Progenitor cell of endocrine pancreas (in vitro differentiated cells): Measurements from ENCODE around the gene FBF1. TPM values are rescaled to one million over a fixed set of nuclear protein-coding genes. Genes with fewer than 3 reads are reported as not detected.

Experiments
- DNase-seq: peaks from one replicate; pipeline ENCODE4 v3.0.0; 2021; ENCODE audit warnings: low spot score; ENCODE audit not compliant: unreplicated experiment
- H3K27ac Mint-ChIP-seq: 2 replicates; pipeline ENCODE4 v1.8.0; 2021; ENCODE audit warnings: mild to moderate bottlenecking, moderate library complexity, mixed read lengths
- H3K27me3 Mint-ChIP-seq: 2 replicates; pipeline ENCODE4 v1.8.0; 2021; ENCODE audit warnings: mixed read lengths
- H3K36me3 Mint-ChIP-seq: 2 replicates; pipeline ENCODE4 v1.8.0; 2022; ENCODE audit warnings: mixed read lengths; ENCODE audit not compliant: insufficient read depth
- H3K4me1 Mint-ChIP-seq: 2 replicates; pipeline ENCODE4 v1.8.0; 2021; ENCODE audit warnings: low read depth, mixed read lengths
- H3K4me3 Mint-ChIP-seq: 2 replicates; pipeline ENCODE4 v1.8.0; 2021; ENCODE audit warnings: low read depth, mild to moderate bottlenecking, moderate library complexity, mixed read lengths
- H3K9me3 Mint-ChIP-seq: 2 replicates; pipeline ENCODE4 v1.8.0; 2021; ENCODE audit warnings: low read depth, mixed read lengths
- total RNA-seq: library from RNA; stranded (reverse); gene quantifications from 2 replicates; pipeline ENCODE4 v1.2.1, GENCODE V29; 2021
- TF ChIP-seq, protein P1 (sequence below): fragments of 200-600 bp; sonication (generic); IDR thresholded peaks from one replicate; pipeline ENCODE4 v1.5.0; 2021; ENCODE audit warnings: antibody characterized with exemption, mild to moderate bottlenecking; ENCODE audit not compliant: unreplicated experiment

The FBF1 gene
- total RNA-seq, 1 donor from 2014 or later: 29.9 TPM

DNA sequence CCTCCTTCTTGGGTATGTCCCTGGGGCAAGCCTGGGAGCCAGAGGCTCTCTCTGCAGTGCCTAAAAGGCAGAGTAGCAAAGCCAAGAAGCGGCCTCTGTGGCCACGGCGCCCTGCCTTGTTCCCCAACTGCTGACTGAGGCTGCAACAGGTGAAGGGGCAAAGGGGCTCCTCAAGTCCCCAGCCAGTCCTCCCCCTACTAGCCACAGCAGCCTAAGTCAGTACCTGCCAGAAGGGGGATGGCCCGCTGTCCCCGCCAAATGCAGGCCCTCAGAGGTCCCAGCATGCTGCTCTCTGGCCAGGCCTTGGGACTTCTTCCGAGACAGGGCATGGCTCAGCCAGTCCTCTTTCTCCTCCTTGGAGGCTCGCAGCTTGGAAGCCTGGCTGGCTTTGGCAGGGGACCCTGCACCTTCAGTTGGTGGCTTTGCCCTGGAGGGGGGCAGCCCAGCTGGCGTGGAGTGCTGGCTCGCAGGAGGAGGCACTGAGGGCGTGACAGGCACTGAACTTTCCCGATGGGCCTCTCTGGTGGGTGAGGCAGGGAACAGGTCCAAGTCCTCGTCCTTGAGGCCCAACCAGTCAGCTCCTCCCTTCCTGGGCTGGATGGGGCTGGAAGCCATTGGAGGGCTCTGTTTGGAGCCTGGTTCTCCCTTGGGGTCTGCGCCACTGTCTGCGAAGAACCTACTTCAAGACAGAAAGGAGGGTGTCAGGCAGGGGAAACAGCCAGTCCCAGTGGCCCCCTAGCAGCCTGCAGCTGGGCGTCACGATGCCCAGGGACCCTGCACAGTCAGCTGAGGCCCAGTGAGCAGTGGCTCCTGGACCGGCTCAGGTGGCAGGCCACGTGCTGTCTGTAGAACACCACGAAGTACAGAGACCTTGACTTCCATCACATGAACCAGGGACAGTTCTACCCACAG is 17.6 kb downstream of the FBF1 start:
- Mint-ChIP-seq H3K27me3 (no peaks in the 10 kb centered on the region), H3K4me1 (no peaks in the 10 kb centered on the region), H3K9me3 (no peaks in the 10 kb centered on the region), H3K4me3 (no peak overlapping the region), H3K27ac (no peak overlapping the region), H3K36me3 (no peaks in the 10 kb centered on the region)
- TF ChIP-seq, protein P1, sequence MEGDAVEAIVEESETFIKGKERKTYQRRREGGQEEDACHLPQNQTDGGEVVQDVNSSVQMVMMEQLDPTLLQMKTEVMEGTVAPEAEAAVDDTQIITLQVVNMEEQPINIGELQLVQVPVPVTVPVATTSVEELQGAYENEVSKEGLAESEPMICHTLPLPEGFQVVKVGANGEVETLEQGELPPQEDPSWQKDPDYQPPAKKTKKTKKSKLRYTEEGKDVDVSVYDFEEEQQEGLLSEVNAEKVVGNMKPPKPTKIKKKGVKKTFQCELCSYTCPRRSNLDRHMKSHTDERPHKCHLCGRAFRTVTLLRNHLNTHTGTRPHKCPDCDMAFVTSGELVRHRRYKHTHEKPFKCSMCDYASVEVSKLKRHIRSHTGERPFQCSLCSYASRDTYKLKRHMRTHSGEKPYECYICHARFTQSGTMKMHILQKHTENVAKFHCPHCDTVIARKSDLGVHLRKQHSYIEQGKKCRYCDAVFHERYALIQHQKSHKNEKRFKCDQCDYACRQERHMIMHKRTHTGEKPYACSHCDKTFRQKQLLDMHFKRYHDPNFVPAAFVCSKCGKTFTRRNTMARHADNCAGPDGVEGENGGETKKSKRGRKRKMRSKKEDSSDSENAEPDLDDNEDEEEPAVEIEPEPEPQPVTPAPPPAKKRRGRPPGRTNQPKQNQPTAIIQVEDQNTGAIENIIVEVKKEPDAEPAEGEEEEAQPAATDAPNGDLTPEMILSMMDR: no peak
- no peak for DNase-seq

DNA sequence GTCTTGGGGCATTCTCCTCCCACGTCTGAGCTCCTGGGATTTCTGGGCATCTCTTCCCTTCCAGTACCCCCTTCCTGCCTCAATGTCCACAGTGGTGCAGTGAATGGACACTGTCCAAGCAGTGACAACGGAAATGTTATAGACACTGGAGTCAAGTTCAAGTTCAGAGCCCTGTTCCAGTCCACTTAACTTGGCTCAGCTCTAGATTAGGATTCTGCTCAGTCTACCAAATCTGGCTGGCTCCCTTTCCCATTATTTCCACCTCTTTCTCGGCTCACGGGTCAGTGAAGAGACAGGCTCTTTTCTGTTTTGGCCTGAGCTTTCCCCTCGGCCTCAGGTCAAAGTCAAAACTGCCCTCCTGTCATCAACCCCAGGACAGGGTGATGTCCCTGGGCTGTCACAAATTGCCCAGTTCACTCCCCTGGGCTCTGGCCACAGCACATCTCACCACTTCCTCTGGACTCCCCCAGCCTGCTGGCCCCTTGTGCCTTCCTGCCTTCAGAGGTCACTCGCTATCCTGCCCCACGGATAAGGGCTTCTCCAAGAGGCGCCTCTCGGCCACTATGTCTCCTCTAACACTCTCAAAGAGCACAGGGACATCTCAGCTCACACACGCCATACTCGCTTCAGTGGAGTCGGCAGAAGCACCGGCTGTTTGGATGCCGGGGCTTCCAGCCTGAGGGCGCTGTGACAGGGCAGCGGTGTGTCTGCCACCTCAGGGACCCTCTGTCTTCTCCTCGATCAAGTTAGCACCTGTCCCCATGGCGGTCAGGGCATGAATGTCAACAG is 18.5 kb downstream of the FBF1 start:
- TF ChIP-seq, protein P1: no peak
- Mint-ChIP-seq H3K4me1 (no peaks in the 10 kb centered on the region), H3K4me3 (no peak overlapping the region), H3K27ac (no peak overlapping the region), H3K27me3 (no peaks in the 10 kb centered on the region), H3K36me3 (no peaks in the 10 kb centered on the region), H3K9me3 (no peaks in the 10 kb centered on the region)
- DNase-seq: no peak

DNA sequence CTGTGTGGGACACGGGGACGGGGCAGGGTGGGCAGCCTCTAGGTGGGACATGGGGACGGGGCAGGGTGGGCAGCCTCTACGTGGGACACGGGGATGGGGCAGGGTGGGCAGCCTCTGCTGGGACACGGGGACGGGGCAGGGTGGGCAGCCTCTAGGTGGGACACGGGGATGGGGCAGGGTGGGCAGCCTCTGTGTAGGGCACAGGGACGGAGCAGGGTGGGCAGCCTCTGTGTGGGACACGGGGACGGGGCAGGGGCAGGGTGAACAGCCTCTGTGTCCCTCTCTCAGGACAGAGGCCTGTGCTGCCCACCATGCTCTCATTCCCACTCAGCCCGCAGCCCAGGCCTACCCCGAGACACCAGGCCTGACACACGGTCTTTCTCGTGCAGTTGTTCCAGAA is 19.2 kb downstream of the FBF1 start:
- Mint-ChIP-seq H3K27me3 (no peaks in the 10 kb centered on the region), H3K27ac (no peak overlapping the region), H3K9me3 (no peaks in the 10 kb centered on the region), H3K4me1 (no peaks in the 10 kb centered on the region), H3K36me3 (peaks cover 3% of the 10 kb centered on the region), H3K4me3 (no peak overlapping the region)
- DNase-seq: no peak
- TF ChIP-seq, protein P1: no peak

DNA sequence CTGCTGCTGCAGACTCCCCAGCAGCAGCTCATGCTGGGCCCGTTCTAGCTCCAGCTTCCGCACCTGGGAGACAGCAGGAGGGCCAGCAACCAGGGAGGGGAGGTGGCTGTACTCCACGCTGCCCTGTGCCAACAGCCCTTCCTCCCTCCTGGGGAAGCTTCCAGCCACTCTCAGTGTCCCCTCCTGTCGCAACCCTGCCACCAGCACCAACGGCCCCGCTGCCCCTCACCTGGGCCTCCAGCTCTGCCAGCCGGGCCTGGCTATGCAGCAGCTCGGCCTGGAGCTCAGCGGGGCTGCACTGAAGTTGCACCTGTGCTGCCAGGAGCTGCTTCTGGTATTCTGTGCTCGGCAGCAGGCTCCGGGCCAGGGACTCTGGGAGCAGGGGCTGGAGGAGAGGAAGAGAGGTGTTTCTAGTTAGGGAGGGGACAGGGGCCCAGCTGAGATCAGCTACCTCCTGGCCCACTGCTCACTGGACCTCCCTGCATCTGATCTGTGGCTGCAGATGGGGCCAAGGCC is 20.7 kb downstream of the FBF1 start:
- H3K27ac Mint-ChIP-seq: no peak overlapping the region
- H3K27me3 Mint-ChIP-seq: no peaks in the 10 kb centered on the region
- no peaks in the 10 kb centered on the region for H3K9me3 Mint-ChIP-seq
- H3K4me1 Mint-ChIP-seq: no peaks in the 10 kb centered on the region
- TF ChIP-seq, protein P1: no peak
- no peak for DNase-seq
- H3K4me3 Mint-ChIP-seq: no peak overlapping the region
- peaks cover 3% of the 10 kb centered on the region for H3K36me3 Mint-ChIP-seq

DNA sequence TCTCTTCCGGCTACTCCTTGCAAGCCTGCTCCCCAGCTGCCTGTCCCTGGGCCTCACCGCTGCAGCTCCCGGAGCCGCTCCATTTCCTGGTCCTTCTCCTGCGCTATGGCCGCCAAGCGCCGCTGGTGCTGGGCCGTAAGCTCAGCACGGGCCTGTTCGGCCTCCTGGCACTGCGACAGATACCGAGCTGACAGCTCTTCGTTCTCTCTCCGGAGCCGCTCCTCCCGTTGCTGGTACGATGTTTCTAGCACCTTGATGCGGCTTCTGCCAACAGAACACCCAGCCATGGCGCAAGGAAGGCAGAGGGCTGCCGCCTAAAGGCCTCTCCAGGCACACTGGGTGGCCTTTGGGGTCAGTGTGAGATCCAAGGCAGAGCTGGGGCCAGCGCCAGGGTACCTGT is 21.2 kb downstream of the FBF1 start:
- no peaks in the 10 kb centered on the region for H3K9me3 Mint-ChIP-seq
- DNase-seq: no peak

More for the DNA sequence above, 21.2 kb downstream of the FBF1 start:
- H3K27ac Mint-ChIP-seq: no peak overlapping the region
- TF ChIP-seq, protein P1: no peak
- H3K4me1 Mint-ChIP-seq: no peaks in the 10 kb centered on the region
- H3K27me3 Mint-ChIP-seq: no peaks in the 10 kb centered on the region
- no peak overlapping the region for H3K4me3 Mint-ChIP-seq
- H3K36me3 Mint-ChIP-seq: peaks cover 4% of the 10 kb centered on the region
